PFSK-1 (cell line): ENCODE results near the gene HOXC11.

Source experiments
- FOXP2 ChIP-seq: optimal IDR thresholded peaks from 2 replicates; pipeline ENCODE3; 2011; ENCODE audit warnings: borderline replicate concordance, control low read depth, inconsistent platforms; ENCODE audit not compliant: insufficient read depth; ENCODE audit errors: extremely low read length, extremely low read depth
- POLR2AphosphoS5 ChIP-seq: IDR thresholded peaks from 2 replicates; pipeline ENCODE4 v1.6.1; 2012; ENCODE audit warnings: low read depth, mild to moderate bottlenecking, control low read depth, low read length, moderate library complexity
- REST ChIP-seq, 2 experiments: IDR thresholded peaks; 2 replicates each; pipeline versions ENCODE4 v1.6.1 to v1.8.0; 2011 to 2012; ENCODE audit warnings: low read depth in 2 of 2, low read length in 2 of 2, control low read depth in 1 of 2, inconsistent platforms in 1 of 2, mild to moderate bottlenecking in 1 of 2, moderate library complexity in 1 of 2; ENCODE audit not compliant: insufficient read depth in 1 of 2

- TF ChIP-seq REST (IDR thresholded peaks at IDR 0.05; ENCODE audit: insufficient read depth in 1 of 2, low read depth in 2 of 2, low read length in 2 of 2) (no peak), POLR2AphosphoS5 (no peak), FOXP2 (no peak)
These were observed 18.9 kb upstream of the HOXC11 start for GRCh38 chr12:53953831-53954693.
